Activated T-helper 1 cell treated with anti-CD3 and anti-CD28 coated beads, Interleukin-12 subunit alpha, Interleukin-12 subunit beta, Interleukin-2, Interleukin-4 antibody, amounts not matched to agents 30 ng/mL and 10 ng/mL and 1 ng/mL, durations not matched to agents 14 hours and 24 hours and 36 hours (primary cell): ENCODE data around the gene CPPED1. TPM values are rescaled to one million over a fixed set of nuclear protein-coding genes. Genes with fewer than 3 reads are reported as not detected.

Experiments
- DNase-seq: peaks from one replicate; pipeline ENCODE4 v3.0.0; 2021; ENCODE audit warnings: low spot score
- H3K27ac Mint-ChIP-seq: one replicate; pipeline ENCODE4 v1.8.0; 2021; ENCODE audit warnings: mild to moderate bottlenecking, mixed read lengths
- H3K27me3 Mint-ChIP-seq: one replicate; pipeline ENCODE4 v1.8.0; 2022; ENCODE audit warnings: mild to moderate bottlenecking, moderate library complexity, mixed read lengths; ENCODE audit not compliant: insufficient read depth
- H3K36me3 Mint-ChIP-seq: one replicate; pipeline ENCODE4 v1.8.0; 2021; ENCODE audit warnings: low read depth, mixed read lengths
- H3K4me1 Mint-ChIP-seq: one replicate; pipeline ENCODE4 v1.8.0; 2021; ENCODE audit warnings: low read depth, mixed read lengths
- H3K4me3 Mint-ChIP-seq: one replicate; pipeline ENCODE4 v1.8.0; 2021; ENCODE audit warnings: mild to moderate bottlenecking, moderate library complexity, mixed read lengths
- H3K9me3 Mint-ChIP-seq: one replicate; pipeline ENCODE4 v1.8.0; 2021; ENCODE audit warnings: mixed read lengths
- intact Hi-C: fragments of 100-400 bp; cut with micrococcal nuclease; formaldehyde crosslinking; loops from one replicate; pipeline ENCODE4 v1.15.1; 2024
- total RNA-seq: library from RNA; stranded (reverse); gene quantifications from 2 replicates; pipeline ENCODE4 v1.2.3, GENCODE V29; 2022

CPPED1 gene
- total RNA-seq, 1 donor from 2014 or later = 5.4 TPM

- peaks cover 2% of the 10 kb centered on the region for H3K36me3 Mint-ChIP-seq
- no peak for DNase-seq
- intact Hi-C loops = no loop called here
- H3K4me1 Mint-ChIP-seq = no peaks in the 10 kb centered on the region
- H3K4me3 Mint-ChIP-seq = no peak overlapping the region
- H3K27ac Mint-ChIP-seq = no peak overlapping the region
- no peaks in the 10 kb centered on the region for H3K27me3 Mint-ChIP-seq
- H3K9me3 Mint-ChIP-seq = no peaks in the 10 kb centered on the region
Observed at GRCh38 chr16:12757546-12757945, 46.1 kb downstream of the CPPED1 start.

DNA sequence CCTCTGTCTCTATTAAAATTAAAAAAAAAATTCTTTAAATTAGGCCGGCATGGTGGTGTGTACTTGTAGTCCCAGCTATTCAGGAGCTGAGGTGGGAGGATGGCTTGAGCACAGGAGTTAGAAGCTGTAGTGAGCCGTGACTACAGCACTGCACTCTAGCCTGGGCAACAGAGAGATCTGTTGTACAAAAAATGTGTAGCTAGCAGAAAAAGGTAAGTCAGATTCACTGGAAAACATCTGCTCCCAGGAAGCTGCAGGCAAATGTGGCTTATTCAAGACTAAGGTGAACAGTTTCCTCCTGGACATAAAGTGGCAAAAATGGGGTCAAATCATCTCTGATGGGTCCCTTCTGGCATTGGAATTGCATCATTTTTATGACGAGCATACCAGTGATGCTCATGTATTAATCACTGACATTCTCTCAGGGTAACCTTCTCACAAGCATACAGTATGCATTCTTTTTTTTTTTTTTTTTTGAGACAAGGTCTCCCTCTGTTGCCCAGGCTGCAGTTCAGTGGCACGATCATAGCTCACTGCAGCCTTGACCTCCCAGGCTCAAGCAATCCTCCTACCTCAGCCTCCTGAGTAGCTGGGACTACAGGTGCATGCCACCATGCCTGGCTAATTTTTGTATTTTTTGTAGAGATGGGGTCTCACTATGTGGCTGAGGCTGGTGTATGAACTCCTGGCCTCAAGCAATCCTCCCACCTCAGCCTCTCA lies 48.7 kb downstream of the CPPED1 start:
- no peak overlapping the region for H3K4me3 Mint-ChIP-seq
- peaks cover 21% of the 10 kb centered on the region for H3K4me1 Mint-ChIP-seq
- H3K9me3 Mint-ChIP-seq = no peaks in the 10 kb centered on the region
- H3K27ac Mint-ChIP-seq = no peak overlapping the region
- H3K27me3 Mint-ChIP-seq = no peaks in the 10 kb centered on the region
- H3K36me3 Mint-ChIP-seq = peaks cover 6% of the 10 kb centered on the region
- DNase-seq = no peak
- intact Hi-C loops = loop anchor here (5.0 kb wide), 1 partner anchor 62 kb away; no protein-coding TSS in a partner anchor

- H3K27ac Mint-ChIP-seq = no peak overlapping the region
- no peaks in the 10 kb centered on the region for H3K9me3 Mint-ChIP-seq
- intact Hi-C loops = loop anchor here (1.0 to 5.0 kb wide), 2 partner anchors 20 to 64 kb away; no protein-coding TSS in a partner anchor
- peaks cover 8% of the 10 kb centered on the region for H3K36me3 Mint-ChIP-seq
- H3K4me3 Mint-ChIP-seq = no peak overlapping the region
- peaks cover 33% of the 10 kb centered on the region for H3K4me1 Mint-ChIP-seq
- no peak for DNase-seq
- no peaks in the 10 kb centered on the region for H3K27me3 Mint-ChIP-seq
Observed at GRCh38 chr16:12753203-12754023, 50.3 kb downstream of the CPPED1 start.

- Mint-ChIP-seq H3K27me3 (no peaks in the 10 kb centered on the region), H3K27ac (no peak overlapping the region), H3K9me3 (peaks cover 6% of the 10 kb centered on the region), H3K4me3 (no peak overlapping the region), H3K36me3 (peaks cover 10% of the 10 kb centered on the region), H3K4me1 (peaks cover 33% of the 10 kb centered on the region)
- DNase-seq = no peak
- intact Hi-C loops = loop anchor here (5.0 kb wide), 1 partner anchor 65 kb away; no protein-coding TSS in a partner anchor
Observed at GRCh38 chr16:12752159-12752558, 51.5 kb downstream of the CPPED1 start.

- H3K4me3 Mint-ChIP-seq = peak overlapping the region; percentile 58
- peak overlapping the region; percentile 77 for H3K27ac Mint-ChIP-seq
- DNase-seq = no peak
- H3K27me3 Mint-ChIP-seq = no peaks in the 10 kb centered on the region
- H3K4me1 Mint-ChIP-seq = peaks cover 33% of the 10 kb centered on the region
- H3K36me3 Mint-ChIP-seq = peaks cover 14% of the 10 kb centered on the region
- H3K9me3 Mint-ChIP-seq = peaks cover 9% of the 10 kb centered on the region
- intact Hi-C loops = loop anchor here (1.0 to 5.0 kb wide), 8 partner anchors 31 to 670 kb away; partner anchors contain the start of gene CPPED1
Observed at GRCh38 chr16:12750554-12750918, 53.2 kb downstream of the CPPED1 start.

- DNase-seq = no peak
- Mint-ChIP-seq H3K27me3 (no peaks in the 10 kb centered on the region), H3K36me3 (peaks cover 18% of the 10 kb centered on the region), H3K27ac (no peak overlapping the region), H3K4me1 (peaks cover 33% of the 10 kb centered on the region), H3K4me3 (no peak overlapping the region), H3K9me3 (peaks cover 24% of the 10 kb centered on the region)
- intact Hi-C loops = no loop called here
Observed at GRCh38 chr16:12749076-12749475, 54.6 kb downstream of the CPPED1 start.

DNA sequence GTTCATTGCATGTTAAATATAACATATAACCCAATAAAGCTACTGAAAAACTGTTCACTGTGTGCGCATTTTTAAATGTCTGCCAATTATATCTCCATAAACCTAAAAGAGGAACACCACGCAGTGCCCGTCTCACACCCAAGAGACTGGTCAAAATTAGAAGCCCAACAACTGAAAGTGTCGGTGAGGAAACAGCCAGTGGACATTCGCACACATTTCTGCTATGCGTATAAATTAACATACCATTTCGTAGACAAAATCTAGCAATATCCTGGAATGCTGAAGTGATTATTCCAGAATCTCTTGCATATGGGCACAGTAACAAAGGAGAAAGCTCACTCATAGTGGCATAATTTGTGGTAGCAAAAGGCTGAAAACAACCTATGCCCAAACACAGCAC lies 55.9 kb downstream of the CPPED1 start:
- Mint-ChIP-seq H3K9me3 (peaks cover 30% of the 10 kb centered on the region), H3K27me3 (no peaks in the 10 kb centered on the region), H3K4me3 (no peak overlapping the region), H3K4me1 (peaks cover 33% of the 10 kb centered on the region), H3K27ac (no peak overlapping the region), H3K36me3 (peaks cover 16% of the 10 kb centered on the region)
- intact Hi-C loops = no loop called here
- DNase-seq = no peak

GRCh38 chr16:12747261-12747660 lies 56.4 kb downstream of the CPPED1 start:
- intact Hi-C loops = no loop called here
- H3K36me3 Mint-ChIP-seq = peaks cover 16% of the 10 kb centered on the region
- peaks cover 30% of the 10 kb centered on the region for H3K9me3 Mint-ChIP-seq

DNA sequence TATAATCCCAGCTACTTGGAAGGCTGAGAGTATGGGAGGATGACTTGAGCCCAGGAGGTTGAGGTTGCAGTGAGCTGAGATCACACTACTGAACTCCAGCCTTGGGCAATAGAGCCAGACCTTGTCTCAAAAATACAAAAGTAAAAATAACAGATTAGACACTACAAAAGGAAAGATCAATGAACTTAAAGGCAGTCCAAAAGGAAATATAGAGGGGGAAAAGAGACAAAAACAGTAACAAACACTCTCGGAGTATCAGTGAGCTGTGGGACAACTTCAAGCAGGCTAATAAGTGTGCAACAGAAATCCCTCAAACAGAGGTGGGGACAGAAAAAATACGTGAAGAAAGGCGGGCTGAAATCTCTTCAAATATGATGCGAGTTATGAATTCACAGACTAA lies 58.8 kb downstream of the CPPED1 start:
- DNase-seq = no peak
- peaks cover 11% of the 10 kb centered on the region for H3K4me1 Mint-ChIP-seq
- peaks cover 17% of the 10 kb centered on the region for H3K36me3 Mint-ChIP-seq
- no peak overlapping the region for H3K27ac Mint-ChIP-seq
- intact Hi-C loops = no loop called here
- no peak overlapping the region for H3K4me3 Mint-ChIP-seq
- no peaks in the 10 kb centered on the region for H3K27me3 Mint-ChIP-seq
- peaks cover 34% of the 10 kb centered on the region for H3K9me3 Mint-ChIP-seq

More at GRCh38 chr16:12747261-12747660, 56.4 kb downstream of the CPPED1 start:
- no peak overlapping the region for H3K27ac Mint-ChIP-seq
- H3K4me1 Mint-ChIP-seq = peaks cover 31% of the 10 kb centered on the region
- no peaks in the 10 kb centered on the region for H3K27me3 Mint-ChIP-seq
- DNase-seq = no peak
- no peak overlapping the region for H3K4me3 Mint-ChIP-seq

DNA sequence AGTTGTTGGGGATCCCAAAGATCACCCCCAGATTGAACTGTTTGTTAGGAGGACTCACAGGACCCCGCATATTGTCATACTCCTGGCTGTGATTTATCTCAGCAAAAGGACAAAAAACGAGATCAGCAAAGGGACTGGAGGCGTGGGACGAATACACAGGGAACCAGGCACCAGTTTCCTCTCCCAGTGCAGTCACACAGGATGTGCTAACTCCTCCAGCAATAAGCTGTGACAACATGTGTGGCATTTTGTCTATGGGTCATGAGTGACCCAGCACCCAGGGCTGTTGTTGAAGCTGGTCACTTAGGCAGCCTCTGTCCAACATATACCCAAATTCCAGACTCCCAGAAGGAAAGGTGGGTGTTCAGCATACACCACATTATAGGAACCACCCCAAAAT lies 60.9 kb downstream of the CPPED1 start:
- Mint-ChIP-seq H3K27ac (no peak overlapping the region), H3K36me3 (peaks cover 15% of the 10 kb centered on the region), H3K9me3 (peaks cover 32% of the 10 kb centered on the region), H3K4me1 (no peaks in the 10 kb centered on the region), H3K27me3 (no peaks in the 10 kb centered on the region), H3K4me3 (no peak overlapping the region)
- intact Hi-C loops = no loop called here
- DNase-seq = no peak

- peaks cover 16% of the 10 kb centered on the region for H3K36me3 Mint-ChIP-seq
- H3K4me3 Mint-ChIP-seq = no peak overlapping the region
- no peak for DNase-seq
- no peak overlapping the region for H3K27ac Mint-ChIP-seq
- H3K9me3 Mint-ChIP-seq = peaks cover 31% of the 10 kb centered on the region
- H3K4me1 Mint-ChIP-seq = no peaks in the 10 kb centered on the region
- H3K27me3 Mint-ChIP-seq = no peaks in the 10 kb centered on the region
- intact Hi-C loops = no loop called here
Observed at GRCh38 chr16:12740986-12741610, 62.6 kb downstream of the CPPED1 start.

- H3K27ac Mint-ChIP-seq = no peak overlapping the region
- H3K36me3 Mint-ChIP-seq = peaks cover 11% of the 10 kb centered on the region
- H3K9me3 Mint-ChIP-seq = peaks cover 23% of the 10 kb centered on the region
Observed at GRCh38 chr16:12739738-12740137, 63.9 kb downstream of the CPPED1 start.

GRCh38 chr16:12737563-12737962 lies 66.1 kb downstream of the CPPED1 start:
- H3K27me3 Mint-ChIP-seq = no peaks in the 10 kb centered on the region
- intact Hi-C loops = no loop called here
- H3K4me1 Mint-ChIP-seq = no peaks in the 10 kb centered on the region
- H3K9me3 Mint-ChIP-seq = peaks cover 26% of the 10 kb centered on the region
- peaks cover 24% of the 10 kb centered on the region for H3K36me3 Mint-ChIP-seq
- no peak overlapping the region for H3K27ac Mint-ChIP-seq
- no peak for DNase-seq
- no peak overlapping the region for H3K4me3 Mint-ChIP-seq

More at GRCh38 chr16:12739738-12740137, 63.9 kb downstream of the CPPED1 start:
- intact Hi-C loops = no loop called here
- no peaks in the 10 kb centered on the region for H3K4me1 Mint-ChIP-seq
- H3K4me3 Mint-ChIP-seq = no peak overlapping the region
- DNase-seq = no peak
- no peaks in the 10 kb centered on the region for H3K27me3 Mint-ChIP-seq
